ENCODE results near the gene GPC3. TPM values are rescaled to one million over a fixed set of nuclear protein-coding genes. Genes with fewer than 3 reads are reported as not detected.

GPC3 gene
- total RNA-seq, 5 donors from 2014 or later (not counting 1 experiment from before 2014, with no cell fraction given), result 0.72 to 1.5 (median 1.1) TPM

DNA sequence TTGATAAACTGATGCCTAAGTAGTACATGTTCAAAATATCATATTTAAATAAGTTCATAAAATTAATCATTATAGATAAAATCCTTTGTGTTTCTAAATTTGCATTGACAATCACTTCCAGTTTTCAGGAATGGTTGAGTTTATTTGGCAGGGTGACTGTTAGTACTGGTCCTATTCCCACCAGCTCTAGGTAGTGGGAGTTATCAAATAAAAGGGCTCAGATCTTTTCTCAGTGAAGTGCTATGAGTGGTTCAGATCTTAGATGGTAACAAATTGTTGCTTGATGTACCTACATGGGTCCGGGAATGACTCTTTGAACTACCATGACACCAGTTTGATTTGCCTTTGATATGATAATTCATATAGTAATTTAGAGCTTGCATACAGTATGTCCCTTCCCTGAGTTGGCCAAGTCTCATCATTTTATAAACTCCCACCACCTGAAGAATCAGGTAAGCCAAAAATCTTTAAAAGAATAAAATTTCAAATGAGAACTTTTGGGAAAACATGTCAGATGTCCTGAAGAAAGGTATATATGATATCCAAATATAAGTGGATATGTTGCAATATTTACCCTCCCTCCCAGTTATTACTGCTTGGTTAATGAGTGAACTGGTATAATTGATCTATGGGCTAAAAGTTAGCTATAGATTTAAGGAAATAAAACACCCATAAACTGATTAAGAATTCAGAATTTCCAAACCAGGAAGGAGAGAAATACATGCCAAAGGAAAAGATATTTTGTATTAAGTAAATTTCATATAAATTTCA, 28.6 kb downstream of the GPC3 start:
- peaks cover 6 to 23% of the 10 kb centered on the region in 2 donors for H3K27me3 Mint-ChIP-seq
- no peaks in the 10 kb centered on the region for H3K4me1 ChIP-seq (ENCODE audit: control insufficient read depth in 1 of 2, extremely low read depth in 1 of 2, insufficient read depth in 2 of 2, low read length in 2 of 2)
- H3K4me1 Mint-ChIP-seq, result no peaks in the 10 kb centered on the region
- no peaks in the 10 kb centered on the region for H3K27me3 ChIP-seq (replicated peaks in 1 of 2; ENCODE audit: control insufficient read depth in 2 of 2, extremely low read depth in 1 of 2, insufficient read depth in 2 of 2, low read length in 1 of 2)
- no peaks in the 10 kb centered on the region for H3K36me3 Mint-ChIP-seq
- ChIA-PET CTCF (interaction anchor here in 1 of 2 donors (0.6 kb wide), 1 partner anchor 493 kb away, joined by 4 read pairs; no protein-coding TSS in a partner anchor), POLR2A (interaction anchor here in 1 of 2 donors (0.7 kb wide), 1 partner anchor 130 kb away, joined by 4 read pairs; no protein-coding TSS in a partner anchor)
- no peaks in the 10 kb centered on the region for H3K9me3 ChIP-seq
- no peak overlapping the region for H3K27ac Mint-ChIP-seq
- H3K4me3 ChIP-seq (ENCODE audit: control insufficient read depth in 1 of 2, extremely low read depth in 1 of 2, low read length in 1 of 2), result no peak overlapping the region
- H3K4me3 Mint-ChIP-seq, result no peak overlapping the region
- WGBS (ENCODE audit: insufficient coverage), result no CpG with 5 or more reads among the region's 1 CpG
- no peak overlapping the region for H3K27ac ChIP-seq (ENCODE audit: low read length)
- H3K36me3 ChIP-seq (ENCODE audit: control insufficient read depth in 2 of 2, extremely low read depth in 1 of 2, insufficient read depth in 1 of 2, low read length in 1 of 2), result no peaks in the 10 kb centered on the region
- H3K9me3 Mint-ChIP-seq, result peaks cover 2 to 6% (median 3%) of the 10 kb centered on the region in 3 donors
- DNase-seq, result no peak
- ATAC-seq (replicated peaks in 1 of 4), result no peak

DNA sequence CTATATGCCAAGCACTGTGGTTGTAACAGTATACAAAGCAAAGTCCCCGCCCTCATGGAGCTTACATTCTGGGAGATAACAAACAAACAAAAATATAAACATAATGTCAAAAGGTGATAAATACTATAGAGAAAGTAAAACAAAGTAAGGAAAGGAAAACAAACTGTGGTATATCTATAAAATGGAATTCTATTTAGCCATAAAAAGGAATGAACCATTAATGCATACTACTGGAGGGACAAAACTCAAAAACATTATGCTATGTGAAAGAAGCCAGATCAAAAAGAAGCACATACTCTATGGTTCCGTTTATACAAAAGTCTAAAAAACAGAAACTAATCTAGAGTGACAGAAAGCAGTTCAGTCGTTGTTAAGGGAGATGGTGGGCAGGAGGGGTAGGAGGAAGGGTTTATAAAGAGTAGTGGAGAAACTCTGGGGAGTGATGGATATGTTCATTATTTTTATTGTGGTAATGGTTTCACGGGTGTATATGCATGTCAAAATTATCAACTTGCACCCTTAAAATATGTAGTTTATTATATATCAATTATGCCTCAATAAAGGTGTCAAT, 31.5 kb downstream of the GPC3 start:
- WGBS (ENCODE audit: insufficient coverage), result no CpG with 5 or more reads among the region's 4 CpGs
- no peaks in the 10 kb centered on the region for H3K4me1 Mint-ChIP-seq
- H3K9me3 Mint-ChIP-seq, result peaks cover 2 to 6% (median 3%) of the 10 kb centered on the region in 3 donors
- H3K27ac Mint-ChIP-seq, result no peak overlapping the region
- H3K36me3 ChIP-seq (ENCODE audit: control insufficient read depth in 2 of 2, extremely low read depth in 1 of 2, insufficient read depth in 1 of 2, low read length in 1 of 2), result no peaks in the 10 kb centered on the region
- no peak overlapping the region for H3K4me3 Mint-ChIP-seq
- ChIA-PET POLR2A (interaction anchor here in 1 of 2 donors (1.1 kb wide), 1 partner anchor 121 kb away, joined by 3 read pairs; no protein-coding TSS in a partner anchor), CTCF (no interaction called here)
- DNase-seq (no peak), ATAC-seq (replicated peaks in 1 of 4) (no peak)
- H3K4me1 ChIP-seq (ENCODE audit: control insufficient read depth in 1 of 2, extremely low read depth in 1 of 2, insufficient read depth in 2 of 2, low read length in 2 of 2), result no peaks in the 10 kb centered on the region
- no peaks in the 10 kb centered on the region for H3K36me3 Mint-ChIP-seq
- H3K27me3 ChIP-seq (replicated peaks in 1 of 2; ENCODE audit: control insufficient read depth in 2 of 2, extremely low read depth in 1 of 2, insufficient read depth in 2 of 2, low read length in 1 of 2), result no peaks in the 10 kb centered on the region
- H3K27me3 Mint-ChIP-seq, result peaks cover 8 to 19% of the 10 kb centered on the region in 2 donors
- no peak overlapping the region for H3K27ac ChIP-seq (ENCODE audit: low read length)
- no peak overlapping the region for H3K4me3 ChIP-seq (ENCODE audit: control insufficient read depth in 1 of 2, extremely low read depth in 1 of 2, low read length in 1 of 2)
- no peaks in the 10 kb centered on the region for H3K9me3 ChIP-seq

DNA sequence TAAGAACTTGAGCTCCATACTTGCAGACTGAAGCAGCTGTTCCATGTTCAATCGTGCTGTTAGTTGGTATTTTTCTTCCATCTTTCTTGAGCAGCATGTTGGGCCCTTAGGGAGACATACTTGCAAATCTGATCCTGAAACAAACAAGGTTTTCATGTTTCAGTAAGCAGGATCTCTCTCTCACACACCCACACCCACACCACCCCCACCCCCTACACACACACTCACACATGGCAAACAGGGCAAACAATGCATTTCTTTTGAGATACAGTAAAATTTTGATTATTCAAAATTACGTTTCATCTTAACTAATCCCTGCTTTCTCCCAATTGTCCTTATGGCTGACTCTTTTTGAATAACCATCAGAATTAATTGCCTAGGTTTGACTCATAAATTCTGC, 32.3 kb downstream of the GPC3 start:
- DNase-seq (no peak), ATAC-seq (replicated peaks in 1 of 4) (no peak)
- H3K4me3 Mint-ChIP-seq, result no peak overlapping the region
- Histone ChIP-seq H3K27ac (ENCODE audit: low read length) (no peak overlapping the region), H3K4me3 (ENCODE audit: control insufficient read depth in 1 of 2, extremely low read depth in 1 of 2, low read length in 1 of 2) (no peak overlapping the region), H3K4me1 (ENCODE audit: control insufficient read depth in 1 of 2, extremely low read depth in 1 of 2, insufficient read depth in 2 of 2, low read length in 2 of 2) (no peaks in the 10 kb centered on the region), H3K36me3 (ENCODE audit: control insufficient read depth in 2 of 2, extremely low read depth in 1 of 2, insufficient read depth in 1 of 2, low read length in 1 of 2) (no peaks in the 10 kb centered on the region), H3K27me3 (replicated peaks in 1 of 2; ENCODE audit: control insufficient read depth in 2 of 2, extremely low read depth in 1 of 2, insufficient read depth in 2 of 2, low read length in 1 of 2) (no peaks in the 10 kb centered on the region), H3K9me3 (no peaks in the 10 kb centered on the region)
- no CpG with 5 or more reads among the region's 2 CpGs for WGBS (ENCODE audit: insufficient coverage)
- no peak overlapping the region for H3K27ac Mint-ChIP-seq
- ChIA-PET POLR2A (interaction anchor here in 1 of 2 donors (1.1 kb wide), 1 partner anchor 120 kb away, joined by 3 read pairs; no protein-coding TSS in a partner anchor), CTCF (no interaction called here)
- H3K36me3 Mint-ChIP-seq, result no peaks in the 10 kb centered on the region
- no peaks in the 10 kb centered on the region for H3K4me1 Mint-ChIP-seq
- H3K9me3 Mint-ChIP-seq, result peaks cover 2 to 6% (median 3%) of the 10 kb centered on the region in 3 donors
- H3K27me3 Mint-ChIP-seq, result peaks cover 8 to 19% of the 10 kb centered on the region in 2 donors

DNA sequence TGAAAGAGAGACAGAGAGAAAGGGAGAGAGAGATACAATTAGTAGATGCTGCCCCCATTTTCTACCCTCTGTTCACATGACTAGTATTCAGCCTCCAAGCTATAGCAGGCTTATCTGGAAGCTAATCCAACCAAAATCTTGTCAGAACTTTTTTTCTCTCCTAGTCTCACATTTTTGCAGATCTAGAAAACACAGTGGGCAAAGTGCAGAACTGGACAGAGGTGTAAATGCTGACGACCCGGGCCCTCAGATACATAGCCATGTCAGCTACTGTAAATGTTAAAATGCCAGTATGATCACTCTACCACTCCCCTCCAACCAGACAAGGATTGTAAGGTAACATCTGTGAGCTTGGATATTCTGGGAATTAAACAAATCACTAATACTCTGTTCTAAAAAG, 34.3 kb downstream of the GPC3 start:
- ChIA-PET CTCF (no interaction called here), POLR2A (no interaction called here)
- Histone ChIP-seq H3K4me3 (ENCODE audit: control insufficient read depth in 1 of 2, extremely low read depth in 1 of 2, low read length in 1 of 2) (no peak overlapping the region), H3K36me3 (ENCODE audit: control insufficient read depth in 2 of 2, extremely low read depth in 1 of 2, insufficient read depth in 1 of 2, low read length in 1 of 2) (no peaks in the 10 kb centered on the region), H3K4me1 (ENCODE audit: control insufficient read depth in 1 of 2, extremely low read depth in 1 of 2, insufficient read depth in 2 of 2, low read length in 2 of 2) (no peaks in the 10 kb centered on the region), H3K27ac (ENCODE audit: low read length) (no peak overlapping the region), H3K27me3 (replicated peaks in 1 of 2; ENCODE audit: control insufficient read depth in 2 of 2, extremely low read depth in 1 of 2, insufficient read depth in 2 of 2, low read length in 1 of 2) (no peaks in the 10 kb centered on the region), H3K9me3 (no peaks in the 10 kb centered on the region)
- Mint-ChIP-seq H3K4me1 (no peaks in the 10 kb centered on the region), H3K9me3 (peaks cover 2 to 6% (median 3%) of the 10 kb centered on the region in 3 donors), H3K36me3 (no peaks in the 10 kb centered on the region), H3K27ac (no peak overlapping the region), H3K27me3 (peaks cover 8 to 22% of the 10 kb centered on the region in 2 donors), H3K4me3 (no peak overlapping the region)
- no CpG with 5 or more reads among the region's 2 CpGs for WGBS (ENCODE audit: insufficient coverage)
- ATAC-seq (replicated peaks in 1 of 4), result no peak
- no peak for DNase-seq

DNA sequence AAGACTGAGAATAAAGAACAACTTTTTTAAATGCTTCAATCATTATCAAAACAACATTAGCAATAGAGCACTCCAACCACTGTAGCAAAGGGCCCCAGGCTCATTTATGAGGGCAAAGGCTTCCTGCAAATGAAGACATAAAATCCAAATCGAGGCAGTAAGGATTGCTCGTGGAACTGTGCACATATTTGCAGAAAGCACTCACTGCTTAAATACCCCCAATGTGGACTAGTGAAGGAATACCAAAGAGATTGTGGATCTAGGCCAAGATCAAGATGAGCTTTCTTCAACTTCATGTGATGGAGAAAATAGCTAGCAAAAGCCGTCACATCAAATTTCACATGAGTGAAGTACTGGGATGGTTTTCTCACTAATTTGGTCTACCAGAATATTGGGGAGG, 35.2 kb downstream of the GPC3 start:
- ATAC-seq (replicated peaks in 1 of 4) (no peak), DNase-seq (no peak)
- Mint-ChIP-seq H3K27me3 (peaks cover 5 to 19% of the 10 kb centered on the region in 2 donors), H3K4me3 (no peak overlapping the region), H3K27ac (no peak overlapping the region), H3K4me1 (no peaks in the 10 kb centered on the region), H3K9me3 (peaks cover 2 to 6% (median 3%) of the 10 kb centered on the region in 3 donors), H3K36me3 (no peaks in the 10 kb centered on the region)
- Histone ChIP-seq H3K4me3 (ENCODE audit: control insufficient read depth in 1 of 2, extremely low read depth in 1 of 2, low read length in 1 of 2) (no peak overlapping the region), H3K27ac (ENCODE audit: low read length) (no peak overlapping the region), H3K27me3 (replicated peaks in 1 of 2; ENCODE audit: control insufficient read depth in 2 of 2, extremely low read depth in 1 of 2, insufficient read depth in 2 of 2, low read length in 1 of 2) (no peaks in the 10 kb centered on the region), H3K9me3 (no peaks in the 10 kb centered on the region), H3K36me3 (ENCODE audit: control insufficient read depth in 2 of 2, extremely low read depth in 1 of 2, insufficient read depth in 1 of 2, low read length in 1 of 2) (no peaks in the 10 kb centered on the region), H3K4me1 (ENCODE audit: control insufficient read depth in 1 of 2, extremely low read depth in 1 of 2, insufficient read depth in 2 of 2, low read length in 2 of 2) (no peaks in the 10 kb centered on the region)
- WGBS (ENCODE audit: insufficient coverage), result no CpG with 5 or more reads among the region's 3 CpGs
- POLR2A ChIA-PET, result no interaction called here
- CTCF ChIA-PET, result no interaction called here

DNA sequence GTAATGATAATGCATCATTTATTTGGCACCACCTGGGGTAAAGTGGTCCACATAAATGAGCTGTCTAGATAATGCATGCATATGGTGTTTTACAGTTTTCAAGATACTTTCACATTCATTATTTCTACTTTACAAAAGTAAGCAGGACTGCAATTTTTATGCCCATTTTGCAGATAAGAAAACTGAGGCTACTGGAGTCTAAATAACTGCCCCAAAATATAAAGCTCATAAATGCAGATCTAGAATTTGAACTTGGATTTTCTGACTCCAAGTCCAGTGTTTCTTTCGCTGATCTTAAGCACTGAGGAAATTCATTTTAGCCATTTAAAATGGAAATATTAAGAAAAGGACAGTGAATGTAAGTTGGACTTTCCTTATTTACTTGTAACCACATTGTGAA, 36.5 kb downstream of the GPC3 start:
- Histone ChIP-seq H3K4me1 (ENCODE audit: control insufficient read depth in 1 of 2, extremely low read depth in 1 of 2, insufficient read depth in 2 of 2, low read length in 2 of 2) (no peaks in the 10 kb centered on the region), H3K27me3 (replicated peaks in 1 of 2; ENCODE audit: control insufficient read depth in 2 of 2, extremely low read depth in 1 of 2, insufficient read depth in 2 of 2, low read length in 1 of 2) (no peaks in the 10 kb centered on the region), H3K4me3 (ENCODE audit: control insufficient read depth in 1 of 2, extremely low read depth in 1 of 2, low read length in 1 of 2) (no peak overlapping the region), H3K27ac (ENCODE audit: low read length) (no peak overlapping the region), H3K9me3 (no peaks in the 10 kb centered on the region), H3K36me3 (ENCODE audit: control insufficient read depth in 2 of 2, extremely low read depth in 1 of 2, insufficient read depth in 1 of 2, low read length in 1 of 2) (no peaks in the 10 kb centered on the region)
- Mint-ChIP-seq H3K27me3 (peaks cover 2 to 20% of the 10 kb centered on the region in 2 donors), H3K9me3 (peaks cover under 1 to 4% (median 2%) of the 10 kb centered on the region in 3 donors), H3K36me3 (no peaks in the 10 kb centered on the region), H3K27ac (no peak overlapping the region), H3K4me1 (no peaks in the 10 kb centered on the region), H3K4me3 (no peak overlapping the region)
- POLR2A ChIA-PET, result no interaction called here
- WGBS (ENCODE audit: insufficient coverage), result no CpG with 5 or more reads among the region's 1 CpG
- no peak for DNase-seq
- ATAC-seq (replicated peaks in 1 of 4), result no peak
- CTCF ChIA-PET, result no interaction called here
